CD4-positive, alpha-beta T cell treated with Interleukin-10 for 1 hour (primary cell): Measurements from ENCODE around the gene DUSP1.

Source experiments
- DNase-seq: peaks from one replicate; pipeline ENCODE4 v3.0.0-alpha.2; 2020

DUSP1 gene

GRCh38 chr5:172777881-172778814 is 7.2 kb upstream of the DUSP1 start:
- DNase-seq = peak; percentile 33

- no peak for DNase-seq
These were observed 5.2 kb upstream of the DUSP1 start for GRCh38 chr5:172776235-172776594.

- peak; percentile 34 for DNase-seq
These were observed 4.6 kb upstream of the DUSP1 start for GRCh38 chr5:172775326-172776234.

GRCh38 chr5:172774561-172775315 is 3.7 kb upstream of the DUSP1 start:
- DNase-seq = no peak

- peak; percentile 31 for DNase-seq
These were observed 2.8 kb upstream of the DUSP1 start for GRCh38 chr5:172773481-172774469.

- DNase-seq = peak; percentile 97
These were observed 1.3 kb upstream of the DUSP1 start for GRCh38 chr5:172772112-172772906.

GRCh38 chr5:172771439-172772111 is 580 bp upstream of the DUSP1 start:
- DNase-seq = no peak

GRCh38 chr5:172770374-172770674 is 671 bp downstream of the DUSP1 start:
- no peak for DNase-seq

GRCh38 chr5:172769616-172770373 is 1.2 kb downstream of the DUSP1 start:
- peak; percentile 61 for DNase-seq

- DNase-seq = peak; percentile 57
These were observed 1.7 kb downstream of the DUSP1 start for GRCh38 chr5:172769342-172769615.

- DNase-seq = peak; percentile 72
These were observed 2.2 kb downstream of the DUSP1 start for GRCh38 chr5:172768573-172769341.

GRCh38 chr5:172768098-172768572 is 2.9 kb downstream of the DUSP1 start:
- DNase-seq = no peak

- DNase-seq = peak; percentile 87
These were observed 4.5 kb downstream of the DUSP1 start for GRCh38 chr5:172766287-172767108.

- peak; percentile 85 for DNase-seq
These were observed 5.2 kb downstream of the DUSP1 start for GRCh38 chr5:172765766-172766286.

GRCh38 chr5:172764861-172765765 is 5.9 kb downstream of the DUSP1 start:
- DNase-seq = peak; percentile 100

GRCh38 chr5:172763120-172763464 is 7.9 kb downstream of the DUSP1 start:
- no peak for DNase-seq
